ENCODE results near the gene SLC36A1.

- no peak for TF ChIP-seq EZH2phosphoT487 (IDR thresholded peaks at IDR 0.05; ENCODE audit: insufficient read depth, low read depth)
- no peak for TF ChIP-seq EZH2 (IDR thresholded peaks at IDR 0.05; ENCODE audit: insufficient read depth, poor library complexity, severe bottlenecking)
These were observed 43.7 kb downstream of the SLC36A1 start for GRCh38 chr5:151491062-151491461.

All from GM23248 (cell line).